Measurements from ENCODE around the gene PCBP2.

PCBP2 gene

GRCh38 chr12:53483979-53484377 lies 32.1 kb downstream of the PCBP2 start:
- Histone ChIP-seq H3K27me3 (ENCODE audit: insufficient read depth, poor library complexity, severe bottlenecking) (no peaks in the 10 kb centered on the region), H3K9me3 (ENCODE audit: severe bottlenecking) (no peaks in the 10 kb centered on the region), H3K27ac (ENCODE audit: poor library complexity, severe bottlenecking) (no peak overlapping the region), H3K36me3 (ENCODE audit: low read depth) (peaks cover 78% of the 10 kb centered on the region), H3K4me1 (ENCODE audit: insufficient read depth, poor library complexity, severe bottlenecking) (peaks cover 4% of the 10 kb centered on the region), H3K4me3 (ENCODE audit: severe bottlenecking) (no peak overlapping the region)
- DNase-seq (ENCODE audit: low spot score): no peak
- peak; percentile 1; the same call in 2 of the 3 replicates for ATAC-seq (ENCODE audit: low read depth)
- no peak for TF ChIP-seq CTCF (IDR thresholded peaks at IDR 0.05; ENCODE audit: poor library complexity, severe bottlenecking)

GRCh38 chr12:53484686-53485575 lies 33.0 kb downstream of the PCBP2 start:
- Histone ChIP-seq H3K36me3 (ENCODE audit: low read depth) (peaks cover 68% of the 10 kb centered on the region), H3K27ac (ENCODE audit: poor library complexity, severe bottlenecking) (no peak overlapping the region), H3K27me3 (ENCODE audit: insufficient read depth, poor library complexity, severe bottlenecking) (no peaks in the 10 kb centered on the region), H3K4me3 (ENCODE audit: severe bottlenecking) (no peak overlapping the region), H3K9me3 (ENCODE audit: severe bottlenecking) (no peaks in the 10 kb centered on the region), H3K4me1 (ENCODE audit: insufficient read depth, poor library complexity, severe bottlenecking) (peaks cover 4% of the 10 kb centered on the region)
- DNase-seq (ENCODE audit: low spot score) (no peak), ATAC-seq (ENCODE audit: low read depth) (peak; percentile 5; the same call in 1 of the 3 replicates)
- no peak for TF ChIP-seq CTCF (IDR thresholded peaks at IDR 0.05; ENCODE audit: poor library complexity, severe bottlenecking)

DNA sequence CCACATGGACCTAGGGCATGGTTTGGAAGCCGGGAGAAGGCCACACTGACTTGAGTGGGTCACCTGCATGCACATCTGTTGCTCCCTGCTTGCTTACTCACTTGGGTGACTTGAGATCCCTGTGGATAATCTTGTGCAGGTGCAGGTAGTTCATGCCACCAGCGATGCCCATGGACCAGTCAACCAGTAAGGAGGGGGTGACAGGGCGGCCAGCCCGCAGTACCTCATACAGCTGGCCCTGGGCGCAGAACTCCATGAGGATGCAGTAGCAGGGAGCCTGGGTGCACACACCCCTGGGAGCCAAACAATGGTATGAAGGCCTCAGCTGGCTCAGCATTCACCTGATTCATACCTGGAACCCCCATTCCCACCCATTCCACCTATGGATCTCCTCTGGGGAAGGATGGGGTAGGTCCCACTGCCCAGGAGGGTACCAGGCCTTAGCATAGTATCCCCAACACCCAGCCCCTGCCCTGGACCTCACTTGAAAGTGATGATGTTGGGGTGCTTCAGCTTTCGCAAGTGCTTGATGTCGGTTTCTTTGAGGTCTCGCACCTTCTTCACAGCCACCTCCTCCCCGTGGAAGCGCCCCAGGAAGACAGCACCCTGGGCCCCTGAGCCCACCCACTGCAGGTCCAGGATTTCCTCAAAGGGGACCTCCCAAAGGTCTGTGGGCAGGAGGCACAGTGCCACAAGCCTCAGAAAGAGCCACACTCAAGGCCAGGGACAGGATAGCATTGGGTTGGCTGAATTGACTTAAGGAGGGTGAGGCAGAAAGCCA lies 34.2 kb downstream of the PCBP2 start:
- no peak for ATAC-seq (ENCODE audit: low read depth)
- Histone ChIP-seq H3K27ac (ENCODE audit: poor library complexity, severe bottlenecking) (no peak overlapping the region), H3K4me3 (ENCODE audit: severe bottlenecking) (no peak overlapping the region), H3K27me3 (ENCODE audit: insufficient read depth, poor library complexity, severe bottlenecking) (no peaks in the 10 kb centered on the region), H3K36me3 (ENCODE audit: low read depth) (peaks cover 57% of the 10 kb centered on the region), H3K4me1 (ENCODE audit: insufficient read depth, poor library complexity, severe bottlenecking) (no peaks in the 10 kb centered on the region), H3K9me3 (ENCODE audit: severe bottlenecking) (no peaks in the 10 kb centered on the region)
- DNase-seq (ENCODE audit: low spot score): no peak
- TF ChIP-seq CTCF (IDR thresholded peaks at IDR 0.05; ENCODE audit: poor library complexity, severe bottlenecking): no peak

DNA sequence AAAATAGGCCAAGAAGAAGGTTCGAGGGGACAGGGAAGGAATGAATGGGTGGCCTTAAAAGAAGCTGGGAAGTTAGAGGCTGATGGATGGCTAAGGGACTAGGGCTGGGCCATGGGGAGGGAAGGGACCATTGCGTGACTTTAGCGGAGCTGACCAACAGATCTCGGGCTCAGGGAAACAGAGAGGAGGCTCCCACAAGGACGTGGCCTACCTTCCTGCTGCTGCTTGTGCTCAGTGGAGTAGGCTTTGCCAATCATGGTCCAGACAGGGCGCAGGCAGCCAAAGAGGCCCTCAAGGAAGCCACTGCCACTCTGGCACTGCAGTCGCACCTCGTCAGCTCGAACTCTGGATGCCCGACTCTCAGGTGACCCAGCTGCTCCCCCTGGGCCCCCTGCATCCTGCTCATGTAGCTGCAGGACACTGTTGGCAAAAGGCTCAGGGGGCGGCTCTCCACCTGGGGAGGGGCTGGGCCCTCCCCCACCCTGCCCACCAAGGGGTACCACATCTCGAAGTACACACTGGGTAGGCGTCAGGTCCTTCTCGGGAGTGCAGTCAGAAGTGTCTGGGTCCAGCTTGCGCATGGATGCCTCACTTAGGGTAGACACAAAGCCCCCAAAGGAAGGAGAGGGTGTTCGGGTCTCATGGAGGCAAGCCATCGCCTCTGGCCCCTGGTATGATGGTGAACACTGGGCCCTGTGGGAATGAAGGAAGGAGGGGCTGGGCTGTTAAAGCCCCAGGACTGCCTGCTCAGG lies 35.0 kb downstream of the PCBP2 start:
- no peak for ATAC-seq (ENCODE audit: low read depth)
- no peak for TF ChIP-seq CTCF (IDR thresholded peaks at IDR 0.05; ENCODE audit: poor library complexity, severe bottlenecking)
- H3K36me3 ChIP-seq (ENCODE audit: low read depth): peaks cover 50% of the 10 kb centered on the region

More for the DNA sequence above, 35.0 kb downstream of the PCBP2 start:
- H3K27ac ChIP-seq (ENCODE audit: poor library complexity, severe bottlenecking): no peak overlapping the region
- H3K9me3 ChIP-seq (ENCODE audit: severe bottlenecking): no peaks in the 10 kb centered on the region
- H3K4me1 ChIP-seq (ENCODE audit: insufficient read depth, poor library complexity, severe bottlenecking): no peaks in the 10 kb centered on the region
- H3K27me3 ChIP-seq (ENCODE audit: insufficient read depth, poor library complexity, severe bottlenecking): no peaks in the 10 kb centered on the region
- no peak for DNase-seq (ENCODE audit: low spot score)
- no peak overlapping the region for H3K4me3 ChIP-seq (ENCODE audit: severe bottlenecking)

All from RWPE2 (cell line).